OCI-LY3 (cell line): ENCODE measurements around the gene NAPB.

Source experiments
- CTCF ChIP-seq: fragments of 200-600, 300-600 bp; sonication (generic); IDR thresholded peaks from 2 replicates; pipeline ENCODE4 v1.5.1; 2014; ENCODE audit warnings: antibody characterized with exemption, low read length, low read depth
- EZH2phosphoT487 ChIP-seq: fragments of 200-600 bp; shearing (Covaris generic); IDR thresholded peaks from 2 replicates; pipeline ENCODE4 v1.6.1; 2018; ENCODE audit warnings: antibody characterized with exemption, mixed run types, low read depth

- TF ChIP-seq CTCF (no peak), EZH2phosphoT487 (no peak)
These were observed 70.9 kb downstream of the NAPB start, which contains the start of gene NXT1 for GRCh38 chr20:23350196-23350903.
